ENCODE data around the gene SLC12A4. TPM values are rescaled to one million over a fixed set of nuclear protein-coding genes. Genes with fewer than 3 reads are reported as not detected.
A peak's percentile ranks its signal among the peaks of the same experiment; 100 is the strongest.

Gene SLC12A4
- total and polyA plus RNA-seq, 2 of the 13 experiments (the other 11 are each of a cell fraction or from before 2014, with no cell fraction given) = 65.1 to 84.3 TPM

DNA sequence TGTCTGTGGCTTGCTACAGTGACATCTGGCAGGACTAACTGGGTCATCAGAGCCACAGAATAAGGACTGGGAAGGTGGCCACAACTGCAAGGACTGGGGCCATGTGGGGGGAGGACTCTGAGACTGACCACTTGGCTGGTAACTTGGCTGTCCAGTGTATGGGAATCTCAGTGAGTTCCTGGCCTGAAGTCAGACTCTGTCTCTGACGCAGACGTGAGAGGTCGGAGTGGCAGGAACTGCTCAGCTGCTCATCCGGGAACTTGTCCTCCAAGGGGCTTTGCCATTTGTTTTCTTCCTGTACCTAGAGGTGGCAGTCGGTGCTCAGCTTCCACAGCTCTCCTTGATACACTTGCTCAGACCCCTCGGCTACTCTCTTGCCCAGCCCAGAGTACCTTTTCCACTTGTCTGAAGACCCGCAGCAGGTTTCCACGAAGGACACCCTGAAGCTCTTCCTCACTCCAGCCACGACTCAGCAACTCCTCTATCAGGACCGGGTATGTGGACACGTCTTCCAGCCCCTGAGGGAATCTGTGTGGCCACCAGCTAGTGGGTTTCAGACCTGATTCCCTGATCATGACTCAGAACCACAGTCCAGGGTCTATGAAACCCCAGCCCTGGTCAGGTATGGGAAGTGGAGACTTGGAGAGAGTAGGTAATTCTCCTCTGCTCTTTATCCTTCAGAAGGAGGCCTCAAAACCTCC, 19.2 kb upstream of the SLC12A4 start (continued):
- TF ChIP-seq ZBTB33 (CRISPR knock-in tag; IDR thresholded peaks at IDR 0.05) = no peak
- TF ChIP-seq, protein P1, sequence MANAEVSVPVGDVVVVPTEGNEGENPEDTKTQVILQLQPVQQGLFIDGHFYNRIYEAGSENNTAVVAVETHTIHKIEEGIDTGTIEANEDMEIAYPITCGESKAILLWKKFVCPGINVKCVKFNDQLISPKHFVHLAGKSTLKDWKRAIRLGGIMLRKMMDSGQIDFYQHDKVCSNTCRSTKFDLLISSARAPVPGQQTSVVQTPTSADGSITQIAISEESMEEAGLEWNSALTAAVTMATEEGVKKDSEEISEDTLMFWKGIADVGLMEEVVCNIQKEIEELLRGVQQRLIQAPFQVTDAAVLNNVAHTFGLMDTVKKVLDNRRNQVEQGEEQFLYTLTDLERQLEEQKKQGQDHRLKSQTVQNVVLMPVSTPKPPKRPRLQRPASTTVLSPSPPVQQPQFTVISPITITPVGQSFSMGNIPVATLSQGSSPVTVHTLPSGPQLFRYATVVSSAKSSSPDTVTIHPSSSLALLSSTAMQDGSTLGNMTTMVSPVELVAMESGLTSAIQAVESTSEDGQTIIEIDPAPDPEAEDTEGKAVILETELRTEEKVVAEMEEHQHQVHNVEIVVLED (CRISPR knock-in tag; IDR thresholded peaks at IDR 0.05; ENCODE audit: borderline replicate concordance) = no peak
- no peak for TF ChIP-seq MXD4 (CRISPR knock-in tag; IDR thresholded peaks at IDR 0.05)
- TF ChIP-seq, protein P2, sequence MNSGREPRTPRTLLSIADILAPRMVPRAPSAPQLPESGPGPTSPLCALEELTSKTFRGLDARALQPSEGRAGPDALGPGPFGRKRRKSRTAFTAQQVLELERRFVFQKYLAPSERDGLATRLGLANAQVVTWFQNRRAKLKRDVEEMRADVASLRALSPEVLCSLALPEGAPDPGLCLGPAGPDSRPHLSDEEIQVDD (CRISPR knock-in tag; IDR thresholded peaks at IDR 0.05; ENCODE audit: borderline replicate concordance) = no peak
- TF ChIP-seq ZNF234 (CRISPR knock-in tag; conservative IDR thresholded peaks at IDR 0.05) = no peak
- no peak for TF ChIP-seq NFE2 (CRISPR knock-in tag; IDR thresholded peaks at IDR 0.05)
- TF ChIP-seq PTBP1 (IDR thresholded peaks at IDR 0.05; ENCODE audit: low read depth, low read length, poor library complexity, severe bottlenecking) = no peak
- no peak for TF ChIP-seq ZBTB8A (CRISPR knock-in tag; IDR thresholded peaks at IDR 0.05; ENCODE audit: borderline replicate concordance, low read depth)
- TF ChIP-seq ZNF615 (CRISPR knock-in tag; IDR thresholded peaks at IDR 0.05; ENCODE audit: borderline replicate concordance) = no peak
- TF ChIP-seq, protein P3, sequence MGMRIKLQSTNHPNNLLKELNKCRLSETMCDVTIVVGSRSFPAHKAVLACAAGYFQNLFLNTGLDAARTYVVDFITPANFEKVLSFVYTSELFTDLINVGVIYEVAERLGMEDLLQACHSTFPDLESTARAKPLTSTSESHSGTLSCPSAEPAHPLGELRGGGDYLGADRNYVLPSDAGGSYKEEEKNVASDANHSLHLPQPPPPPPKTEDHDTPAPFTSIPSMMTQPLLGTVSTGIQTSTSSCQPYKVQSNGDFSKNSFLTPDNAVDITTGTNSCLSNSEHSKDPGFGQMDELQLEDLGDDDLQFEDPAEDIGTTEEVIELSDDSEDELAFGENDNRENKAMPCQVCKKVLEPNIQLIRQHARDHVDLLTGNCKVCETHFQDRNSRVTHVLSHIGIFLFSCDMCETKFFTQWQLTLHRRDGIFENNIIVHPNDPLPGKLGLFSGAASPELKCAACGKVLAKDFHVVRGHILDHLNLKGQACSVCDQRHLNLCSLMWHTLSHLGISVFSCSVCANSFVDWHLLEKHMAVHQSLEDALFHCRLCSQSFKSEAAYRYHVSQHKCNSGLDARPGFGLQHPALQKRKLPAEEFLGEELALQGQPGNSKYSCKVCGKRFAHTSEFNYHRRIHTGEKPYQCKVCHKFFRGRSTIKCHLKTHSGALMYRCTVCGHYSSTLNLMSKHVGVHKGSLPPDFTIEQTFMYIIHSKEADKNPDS (CRISPR knock-in tag; IDR thresholded peaks at IDR 0.05) = no peak
- no peak for TF ChIP-seq TEAD3 (CRISPR knock-in tag; optimal IDR thresholded peaks at IDR 0.05; ENCODE audit: borderline replicate concordance)
- TF ChIP-seq ZNF512B (CRISPR knock-in tag; IDR thresholded peaks at IDR 0.05; ENCODE audit: borderline replicate concordance) = no peak
- TF ChIP-seq ETV6 (CRISPR knock-in tag; conservative IDR thresholded peaks at IDR 0.05) = no peak
- no peak for TF ChIP-seq BHLHE40 (IDR thresholded peaks at IDR 0.05; ENCODE audit: low read length)
- TF ChIP-seq ZSCAN9 (CRISPR knock-in tag; IDR thresholded peaks at IDR 0.05; ENCODE audit: borderline replicate concordance) = no peak
- no peak for TF ChIP-seq ZNF510 (CRISPR knock-in tag; IDR thresholded peaks at IDR 0.05; ENCODE audit: low read depth)
- TF ChIP-seq, protein P4, sequence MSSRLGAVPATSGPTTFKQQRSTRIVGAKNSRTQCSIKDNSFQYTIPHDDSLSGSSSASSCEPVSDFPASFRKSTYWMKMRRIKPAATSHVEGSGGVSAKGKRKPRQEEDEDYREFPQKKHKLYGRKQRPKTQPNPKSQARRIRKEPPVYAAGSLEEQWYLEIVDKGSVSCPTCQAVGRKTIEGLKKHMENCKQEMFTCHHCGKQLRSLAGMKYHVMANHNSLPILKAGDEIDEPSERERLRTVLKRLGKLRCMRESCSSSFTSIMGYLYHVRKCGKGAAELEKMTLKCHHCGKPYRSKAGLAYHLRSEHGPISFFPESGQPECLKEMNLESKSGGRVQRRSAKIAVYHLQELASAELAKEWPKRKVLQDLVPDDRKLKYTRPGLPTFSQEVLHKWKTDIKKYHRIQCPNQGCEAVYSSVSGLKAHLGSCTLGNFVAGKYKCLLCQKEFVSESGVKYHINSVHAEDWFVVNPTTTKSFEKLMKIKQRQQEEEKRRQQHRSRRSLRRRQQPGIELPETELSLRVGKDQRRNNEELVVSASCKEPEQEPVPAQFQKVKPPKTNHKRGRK (CRISPR knock-in tag; IDR thresholded peaks at IDR 0.05) = no peak
- 0 out of 2 replicates have a peak, but pooled peaks have one; percentile 31 for TF ChIP-seq ZNF160 (CRISPR knock-in tag; IDR thresholded peaks at IDR 0.05)
